SH-SY5Y (cell line): Measurements from ENCODE around the gene SCTR.

ENCODE experiments used
- GATA2 ChIP-seq: IDR thresholded peaks from 2 replicates; pipeline ENCODE4 v1.6.1; 2011; ENCODE audit warnings: mild to moderate bottlenecking, low read depth, low read length
- GATA3 ChIP-seq: IDR thresholded peaks from 2 replicates; pipeline ENCODE4 v1.6.1; 2011; ENCODE audit warnings: low read depth, mild to moderate bottlenecking, low read length, moderate library complexity

DNA sequence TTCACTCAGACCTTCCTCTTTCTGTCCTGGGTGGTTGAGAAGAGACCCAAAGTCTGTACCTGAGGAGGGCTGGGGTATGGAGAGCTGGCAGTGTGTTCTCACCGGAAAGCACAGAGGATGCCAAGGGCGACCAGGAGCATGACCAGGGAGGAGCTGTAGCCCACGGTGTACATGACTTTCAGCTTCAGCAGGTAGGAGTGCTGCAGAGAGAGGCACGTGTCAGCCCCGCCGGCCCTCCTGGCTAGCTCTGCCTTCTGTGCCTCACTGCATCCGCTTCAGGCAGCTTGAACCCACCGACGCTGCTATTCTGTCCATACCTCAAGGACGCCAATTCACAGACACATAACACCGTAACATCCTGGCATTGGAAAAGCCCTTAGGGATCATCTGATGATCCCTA lies 58.6 kb downstream of the SCTR start:
- TF ChIP-seq GATA3 (no peak), GATA2 (no peak)
